Right kidney (tissue), 1 donor: ENCODE measurements around the gene PPIL1.
A peak's percentile ranks its signal among the peaks of the same experiment; 100 is the strongest.

Source experiments
- DNase-seq: peaks from one replicate; pipeline ENCODE4 v3.0.0-alpha.2; 2016

Gene PPIL1

DNA sequence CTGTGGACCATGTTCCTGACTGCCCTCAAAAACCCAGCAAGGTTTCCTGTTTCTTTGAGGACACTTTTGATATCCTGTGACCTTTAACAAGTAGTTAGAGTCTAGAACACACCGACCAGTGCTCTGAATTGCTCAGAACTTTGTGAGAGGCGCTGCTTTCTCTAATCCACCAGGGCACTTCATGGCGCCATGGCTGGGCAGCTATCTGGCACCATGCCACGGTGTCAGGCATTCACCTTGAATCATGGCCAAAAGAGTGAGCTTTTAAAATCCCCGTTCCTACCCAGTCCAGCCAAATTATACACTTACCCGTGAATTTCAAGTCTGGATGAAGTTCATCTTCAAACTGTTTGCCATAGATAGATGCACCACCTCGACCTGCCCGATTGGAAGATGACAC lies 18.3 kb downstream of the PPIL1 start:
- no peak for DNase-seq

DNA sequence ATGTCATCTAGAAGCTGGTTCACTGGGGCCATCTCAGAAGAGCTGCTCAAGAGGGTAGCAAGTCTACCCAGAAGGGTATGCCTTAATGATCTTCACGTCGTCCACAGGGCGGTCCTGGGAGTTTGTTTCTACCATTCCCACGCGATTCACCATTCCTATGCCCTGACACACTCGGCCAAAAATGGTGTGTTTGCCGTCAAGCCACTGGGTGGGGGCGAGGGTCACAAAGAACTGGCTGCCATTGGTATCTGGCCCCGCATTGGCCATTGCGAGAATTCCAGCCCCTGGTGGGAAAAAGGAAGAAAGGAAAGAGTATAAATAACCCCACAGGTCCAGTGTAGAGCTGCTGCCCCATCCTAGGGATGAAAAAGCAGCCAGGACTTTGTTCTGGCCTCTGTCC lies 18.9 kb downstream of the PPIL1 start:
- no peak for DNase-seq

GRCh38 chr6:36853325-36853724 lies 21.3 kb downstream of the PPIL1 start:
- no peak for DNase-seq

GRCh38 chr6:36852481-36853147 lies 22.0 kb downstream of the PPIL1 start:
- DNase-seq, result no peak

DNA sequence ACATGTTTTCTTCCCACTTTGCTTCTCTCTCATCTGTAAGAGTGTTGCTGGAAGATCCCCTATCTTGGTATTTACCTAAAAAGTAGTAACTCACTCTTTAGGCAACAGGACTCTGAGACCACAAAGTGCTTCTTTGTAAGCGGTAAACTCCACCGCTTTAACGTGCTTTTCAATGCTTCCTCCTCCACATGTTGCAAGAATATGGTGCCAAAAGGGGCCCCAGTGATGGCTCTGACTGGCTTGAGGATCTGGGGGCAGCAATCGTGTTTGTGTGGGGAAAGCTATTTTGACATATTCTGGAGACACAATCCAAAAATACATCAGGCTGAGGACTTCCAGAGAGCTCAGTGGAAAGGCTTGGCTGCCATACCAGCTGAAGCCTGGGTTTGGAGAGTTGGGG lies 23.0 kb downstream of the PPIL1 start:
- DNase-seq, result no peak

DNA sequence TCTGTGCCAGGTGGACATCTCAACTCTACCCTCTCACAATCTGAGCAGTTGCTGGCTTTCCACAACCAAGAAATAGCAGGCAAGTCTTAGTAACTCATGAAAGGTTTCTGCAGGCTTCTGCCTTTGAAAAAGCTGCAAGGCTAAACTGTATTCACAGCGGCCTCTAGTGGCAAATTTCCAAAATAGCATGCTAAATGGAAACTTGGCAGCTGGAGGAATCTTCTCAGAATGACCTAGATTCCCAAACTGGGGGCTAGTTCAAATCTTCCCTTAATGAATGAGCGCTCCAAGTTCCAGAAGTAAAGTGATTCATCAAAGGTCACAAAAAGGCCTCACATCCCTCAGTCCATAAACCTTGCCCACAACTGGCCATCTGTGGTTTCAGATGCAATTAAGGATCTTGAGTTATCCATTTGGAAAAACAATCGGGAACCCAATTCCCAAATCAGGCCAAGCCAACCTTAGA lies 23.4 kb downstream of the PPIL1 start:
- DNase-seq, result no peak

GRCh38 chr6:36850021-36850420 lies 24.6 kb downstream of the PPIL1 start:
- DNase-seq, result no peak

DNA sequence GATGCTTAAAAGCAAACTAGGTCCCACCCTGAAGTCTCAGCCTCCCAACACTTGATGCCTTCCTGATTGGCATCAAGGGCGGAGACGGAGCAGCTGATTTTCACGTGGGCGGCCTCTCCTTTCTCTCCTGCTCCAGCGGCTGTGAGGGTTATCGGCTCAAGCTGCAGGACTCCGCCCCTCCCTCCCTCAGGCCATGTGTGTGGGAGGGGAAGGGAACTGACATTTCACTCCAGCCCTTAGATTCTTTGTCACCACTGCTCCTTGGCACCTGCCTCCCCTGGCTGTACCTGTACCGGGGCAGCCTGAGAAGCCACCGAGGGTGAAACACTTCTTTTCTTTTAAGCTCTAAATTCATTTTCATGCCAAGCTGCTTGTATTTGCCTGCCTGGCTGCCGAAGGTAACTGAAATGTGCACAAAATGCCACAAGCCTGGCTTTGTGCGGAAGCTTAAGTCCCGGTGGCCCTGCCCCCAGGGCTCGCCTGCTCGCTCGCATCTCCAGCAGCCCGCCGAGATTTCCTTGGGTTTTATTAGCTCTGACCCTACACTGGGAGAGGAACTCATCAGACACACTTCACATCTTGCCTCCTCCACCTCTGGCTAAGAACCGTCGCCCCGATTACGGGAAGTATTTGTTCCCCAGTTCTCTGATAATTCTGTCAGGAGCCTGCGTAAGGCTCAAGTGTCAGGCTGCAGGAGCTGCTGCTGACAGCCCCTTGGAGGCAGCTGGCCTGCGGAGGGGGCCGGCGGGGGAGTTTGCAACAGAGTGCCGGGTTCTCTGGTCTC lies 25.8 kb downstream of the PPIL1 start:
- peak; percentile 82 for DNase-seq

- no peak for DNase-seq
Observed at GRCh38 chr6:36847991-36848390, 26.6 kb downstream of the PPIL1 start.

DNA sequence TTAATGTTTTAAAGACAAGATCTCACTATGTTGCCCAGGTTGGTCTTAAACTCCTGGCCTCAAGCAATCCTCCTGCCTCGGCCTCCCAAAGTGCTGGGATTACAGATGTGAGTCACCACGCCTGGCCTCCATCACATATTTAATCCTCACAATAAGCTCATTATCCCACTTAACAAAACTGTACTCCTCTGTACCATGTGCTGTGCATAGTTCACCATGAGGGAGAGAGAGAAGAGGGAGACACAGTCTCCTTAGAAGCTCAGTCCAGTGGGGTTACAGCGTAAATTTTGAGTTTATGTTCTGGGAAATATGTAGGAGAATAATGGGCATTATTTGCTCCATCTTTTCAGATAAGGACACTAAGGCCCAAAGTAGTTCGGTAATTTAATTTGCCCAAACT lies 27.5 kb downstream of the PPIL1 start:
- no peak for DNase-seq

GRCh38 chr6:36845233-36845632 lies 29.4 kb downstream of the PPIL1 start:
- no peak for DNase-seq

GRCh38 chr6:36844232-36845170 lies 30.1 kb downstream of the PPIL1 start:
- no peak for DNase-seq

GRCh38 chr6:36843170-36843569 lies 31.4 kb downstream of the PPIL1 start:
- DNase-seq, result no peak

GRCh38 chr6:36841756-36842155 lies 32.8 kb downstream of the PPIL1 start:
- DNase-seq, result no peak

- DNase-seq, result peak; percentile 66
Observed at GRCh38 chr6:36840432-36841403, 33.9 kb downstream of the PPIL1 start.

DNA sequence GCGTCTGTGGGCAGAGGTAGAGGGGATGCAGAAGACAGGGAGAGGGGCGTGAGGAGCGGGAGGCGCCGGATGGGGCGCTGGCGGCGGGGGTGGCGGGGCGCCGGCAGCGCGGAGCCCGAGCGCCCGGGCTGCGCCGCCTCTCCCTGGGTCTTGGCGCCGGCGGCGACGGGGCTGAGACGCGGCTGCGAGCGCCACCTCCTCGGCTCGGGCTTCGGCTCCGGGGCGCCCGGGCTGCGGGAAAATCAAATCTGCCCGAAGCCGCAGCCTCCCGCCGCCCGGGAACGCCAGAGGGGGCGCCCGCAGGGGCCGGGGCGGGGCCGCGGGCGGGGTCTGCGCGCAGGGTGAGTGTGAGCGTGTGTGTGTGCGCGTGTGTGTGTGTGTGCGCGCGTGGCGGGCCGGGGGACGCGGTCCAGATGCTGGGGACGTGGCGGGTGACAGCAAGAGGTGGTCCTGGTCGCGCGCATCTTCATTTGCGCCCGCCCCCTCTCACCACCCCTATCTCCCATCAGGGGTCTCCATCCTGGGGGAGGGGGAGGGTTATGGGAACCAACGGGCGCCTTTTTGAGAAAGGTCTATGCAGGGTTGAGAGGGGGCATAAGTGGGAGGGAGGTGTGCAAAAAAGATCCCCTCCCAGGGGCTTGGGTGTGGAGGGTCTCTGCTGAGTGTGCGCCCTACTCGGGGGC lies 34.7 kb downstream of the PPIL1 start:
- DNase-seq, result peak; percentile 58

- DNase-seq, result peak; percentile 59
Observed at GRCh38 chr6:36838896-36839748, 35.5 kb downstream of the PPIL1 start, which contains the start of gene CPNE5. Gene CPNE5 (minus strand): TSS chr6:36839444. CDS start chr6:36839377, 67 bp downstream.

DNA sequence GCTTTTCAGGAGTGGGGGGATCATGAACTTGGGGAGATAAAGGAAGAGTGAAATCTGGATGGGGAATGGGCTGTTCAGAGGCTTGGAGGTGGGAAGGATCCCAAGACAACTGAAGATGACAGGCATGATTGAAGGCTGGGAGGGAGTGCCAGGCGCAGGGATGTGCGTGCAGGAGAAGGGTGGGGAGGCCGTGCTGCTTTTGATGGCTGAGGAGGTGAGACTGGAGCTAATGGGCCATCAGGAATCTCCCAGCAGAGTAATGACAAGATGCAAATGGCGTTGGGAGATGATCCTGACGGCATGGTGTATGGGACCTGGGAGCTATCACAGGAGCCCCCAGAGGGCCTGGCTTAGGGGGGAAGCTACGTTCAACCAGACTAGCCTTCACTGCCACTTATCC lies 36.9 kb downstream of the PPIL1 start:
- DNase-seq, result no peak

DNA sequence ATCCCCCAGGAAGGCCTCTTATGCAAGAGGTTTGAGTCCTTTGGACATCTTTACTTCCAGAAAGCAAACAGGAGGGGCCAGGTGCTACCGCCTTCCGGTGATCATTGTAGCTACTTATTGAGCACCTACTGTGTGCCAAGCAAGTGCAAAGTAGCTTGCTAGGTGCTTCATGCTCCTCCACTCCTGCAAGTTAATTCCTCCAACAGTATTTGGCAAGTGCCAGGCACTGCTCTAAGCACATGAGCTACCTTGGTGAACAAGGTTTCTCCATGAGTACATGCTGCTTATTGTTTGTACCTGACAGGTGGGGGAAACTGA lies 37.6 kb downstream of the PPIL1 start:
- no peak for DNase-seq
